HepG2 (cell line): Measurements from ENCODE around the gene SPOP. TPM values are rescaled to one million over a fixed set of nuclear protein-coding genes. Genes with fewer than 3 reads are reported as not detected.

Experiments used
- AFF4 ChIP-seq: sonication (generic); formaldehyde crosslinking; IDR thresholded peaks from 2 replicates; pipeline ENCODE4 v1.4.0; 2020; ENCODE audit warnings: missing genetic modification reagents
- CEBPG ChIP-seq: IDR thresholded peaks from 2 replicates; pipeline ENCODE4 v1.6.1; 2016
- CREM ChIP-seq, 2 experiments: sonication (generic) in 1 of 2; formaldehyde crosslinking in 1 of 2; IDR thresholded peaks; 2 replicates each; pipeline versions ENCODE4 v1.4.0 to v1.6.1; 2016 to 2020; ENCODE audit warnings: antibody characterized with exemption in 1 of 2, mild to moderate bottlenecking in 1 of 2, missing genetic modification reagents in 1 of 2
- ERF ChIP-seq: IDR thresholded peaks from 2 replicates; pipeline ENCODE4 v1.6.1; 2018; ENCODE audit warnings: missing biosample characterization, missing genetic modification reagents
- FOXP4 ChIP-seq: sonication (generic); formaldehyde crosslinking; IDR thresholded peaks from 2 replicates; pipeline ENCODE4 v1.4.0; 2020; ENCODE audit warnings: missing genetic modification reagents
- GABPB1 ChIP-seq: IDR thresholded peaks from 2 replicates; pipeline ENCODE4 v1.6.1; 2016; ENCODE audit warnings: mild to moderate bottlenecking, missing genetic modification reagents, moderate library complexity, missing compliant biosample characterization
- HDAC2 ChIP-seq: sonication (generic); formaldehyde crosslinking; IDR thresholded peaks from 2 replicates; pipeline ENCODE4 v1.4.0; 2020; ENCODE audit warnings: missing genetic modification reagents
- MED1 ChIP-seq: sonication (generic); formaldehyde crosslinking; IDR thresholded peaks from 2 replicates; pipeline ENCODE4 v1.4.0; 2020; ENCODE audit warnings: missing genetic modification reagents
- PHF20 ChIP-seq: sonication (generic); formaldehyde crosslinking; IDR thresholded peaks from 2 replicates; pipeline ENCODE4 v1.5.0; 2020; ENCODE audit warnings: mild to moderate bottlenecking, missing genetic modification reagents
- RXRA ChIP-seq: sonication (generic); formaldehyde crosslinking; IDR thresholded peaks from 2 replicates; pipeline ENCODE4 v1.5.1; 2020; ENCODE audit warnings: missing genetic modification reagents
- SAFB2 ChIP-seq: sonication (generic); formaldehyde crosslinking; IDR thresholded peaks from 2 replicates; pipeline ENCODE4 v1.5.1; 2020; ENCODE audit warnings: missing genetic modification reagents, low read depth, mild to moderate bottlenecking, borderline replicate concordance
- SALL1 ChIP-seq: sonication (generic); formaldehyde crosslinking; IDR thresholded peaks from 2 replicates; pipeline ENCODE4 v1.8.0; 2022; ENCODE audit warnings: mild to moderate bottlenecking, missing genetic modification reagents
- SP4 ChIP-seq: sonication (generic); formaldehyde crosslinking; IDR thresholded peaks from 2 replicates; pipeline ENCODE4 v1.8.1; 2023; ENCODE audit warnings: mild to moderate bottlenecking, missing genetic modification reagents
- ZBTB43 ChIP-seq: sonication (generic); formaldehyde crosslinking; conservative IDR thresholded peaks from 2 replicates; pipeline ENCODE4 v1.4.0; 2020; ENCODE audit warnings: missing genetic modification reagents
- ZMAT3 ChIP-seq: sonication (generic); formaldehyde crosslinking; conservative IDR thresholded peaks from 2 replicates; pipeline ENCODE4 v1.7.0; 2021; ENCODE audit warnings: missing genetic modification reagents
- ZMYM2 ChIP-seq: sonication (generic); formaldehyde crosslinking; IDR thresholded peaks from 2 replicates; pipeline ENCODE4 v1.8.0; 2022; ENCODE audit warnings: mild to moderate bottlenecking, missing genetic modification reagents
- ZNF430 ChIP-seq: sonication (generic); formaldehyde crosslinking; IDR thresholded peaks from 2 replicates; pipeline ENCODE4 v1.9.0; 2021; ENCODE audit warnings: mild to moderate bottlenecking, missing genetic modification reagents
- ZNF629 ChIP-seq: sonication (generic); formaldehyde crosslinking; conservative IDR thresholded peaks from 2 replicates; pipeline ENCODE4 v1.5.0; 2020; ENCODE audit warnings: missing genetic modification reagents
- polyA plus RNA-seq, 8 experiments: library from polyadenylated mRNA; depleted of rRNA in 3 of 8; stranded (reverse) in 7 of 8; unstranded in 1 of 8; fragments of >200 nt; fragmentation: Illumina TruSeq in 4 of 8; extraction: Trizol in 4 of 8; gene quantifications; 2 replicates each; pipeline versions ENCODE4 v1.2.1 to v1.2.3, GENCODE V29; 2011 to 2016; ENCODE audit warnings: low read depth in 4 of 8, missing spikeins in 1 of 8, mixed read lengths in 1 of 8; ENCODE audit not compliant: insufficient read depth in 1 of 8
- total RNA-seq, 5 experiments: library from RNA; depleted of rRNA; stranded (reverse); fragments of >200 nt; fragmentation: Illumina TruSeq; extraction: Trizol; gene quantifications; 2 replicates each; pipeline ENCODE4 v1.2.3, GENCODE V29; 2016; ENCODE audit warnings: low read depth in 1 of 5
- TF ChIP-seq, protein P1 (sequence below): sonication (generic); formaldehyde crosslinking; conservative IDR thresholded peaks from 2 replicates; pipeline ENCODE4 v1.8.0; 2022; ENCODE audit warnings: low read depth, missing genetic modification reagents
- TF ChIP-seq, protein P2 (sequence below): IDR thresholded peaks from 2 replicates; pipeline ENCODE4 v1.6.1; 2016; ENCODE audit warnings: low read depth, control low read depth

Gene SPOP
- total and polyA plus RNA-seq, 2 of the 13 experiments (the other 11 are each of a cell fraction or from before 2014, with no cell fraction given): 52.8 to 60.8 TPM

DNA sequence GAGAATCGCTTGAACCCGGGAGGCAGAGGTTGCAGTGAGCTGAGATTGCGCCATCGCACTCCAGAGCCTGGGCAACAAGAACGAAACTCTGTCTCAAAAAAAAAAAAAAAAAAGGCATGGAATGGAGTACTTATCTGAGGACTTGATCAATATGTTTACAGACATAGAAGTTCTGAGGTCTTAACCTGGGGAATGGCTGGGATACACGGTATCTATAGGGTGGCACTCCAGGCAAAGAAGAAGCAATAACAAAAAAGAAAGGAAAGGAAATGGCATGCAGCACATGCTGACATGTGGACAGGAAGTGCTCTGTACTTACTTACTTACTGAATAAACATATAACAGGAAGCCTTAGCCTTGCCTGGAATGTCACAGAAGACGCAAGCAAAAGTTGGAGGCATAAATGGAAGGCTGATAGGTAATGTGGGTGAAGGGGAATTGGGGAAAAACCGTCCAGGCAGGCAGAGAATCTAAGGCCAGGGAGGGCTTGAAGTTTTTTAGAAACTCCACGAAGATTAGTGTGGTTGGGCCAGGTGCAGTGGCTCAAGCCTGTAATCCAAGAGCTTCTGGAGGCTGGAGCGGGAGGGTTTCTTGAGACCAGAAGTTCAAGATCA is 10.1 kb upstream of the SPOP start (continued):
- TF ChIP-seq AFF4 (CRISPR knock-in tag): no peak
- TF ChIP-seq RXRA (CRISPR knock-in tag): no peak
- TF ChIP-seq ERF: peak; percentile 74
- peak; percentile 19; the same call in 1 of the 2 replicates for TF ChIP-seq ZMYM2 (CRISPR knock-in tag)
- peak; percentile 24; the same call in 1 of the 2 replicates for TF ChIP-seq ZNF430 (CRISPR knock-in tag)
- TF ChIP-seq, protein P1, sequence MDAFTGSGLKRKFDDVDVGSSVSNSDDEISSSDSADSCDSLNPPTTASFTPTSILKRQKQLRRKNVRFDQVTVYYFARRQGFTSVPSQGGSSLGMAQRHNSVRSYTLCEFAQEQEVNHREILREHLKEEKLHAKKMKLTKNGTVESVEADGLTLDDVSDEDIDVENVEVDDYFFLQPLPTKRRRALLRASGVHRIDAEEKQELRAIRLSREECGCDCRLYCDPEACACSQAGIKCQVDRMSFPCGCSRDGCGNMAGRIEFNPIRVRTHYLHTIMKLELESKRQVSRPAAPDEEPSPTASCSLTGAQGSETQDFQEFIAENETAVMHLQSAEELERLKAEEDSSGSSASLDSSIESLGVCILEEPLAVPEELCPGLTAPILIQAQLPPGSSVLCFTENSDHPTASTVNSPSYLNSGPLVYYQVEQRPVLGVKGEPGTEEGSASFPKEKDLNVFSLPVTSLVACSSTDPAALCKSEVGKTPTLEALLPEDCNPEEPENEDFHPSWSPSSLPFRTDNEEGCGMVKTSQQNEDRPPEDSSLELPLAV (CRISPR knock-in tag): no peak
- TF ChIP-seq MED1 (CRISPR knock-in tag): peak; percentile 66
- peak; percentile 14; the same call in 1 of the 2 replicates for TF ChIP-seq CREM (IDR thresholded peaks at IDR 0.05)
- TF ChIP-seq CREM (CRISPR knock-in tag; IDR thresholded peaks at IDR 0.05): no peak
- peak; percentile 26; the same call in 1 of the 2 replicates for TF ChIP-seq FOXP4 (CRISPR knock-in tag)
- TF ChIP-seq ZBTB43 (CRISPR knock-in tag): 0 out of 2 replicates have a peak, but pooled peaks have one; percentile 55
- peak; percentile 62 for TF ChIP-seq GABPB1 (CRISPR knock-in tag)
- peak; percentile 77 for TF ChIP-seq CEBPG (CRISPR knock-in tag)
- peak; percentile 27; the same call in 1 of the 2 replicates for TF ChIP-seq SALL1 (CRISPR knock-in tag)
- peak; percentile 36; the same call in 1 of the 2 replicates for TF ChIP-seq SP4 (CRISPR knock-in tag)
- peak; percentile 59; the same call in 1 of the 2 replicates for TF ChIP-seq PHF20 (CRISPR knock-in tag)
- peak; percentile 27; the same call in 1 of the 2 replicates for TF ChIP-seq HDAC2
- TF ChIP-seq ZNF629 (CRISPR knock-in tag): no peak
- TF ChIP-seq, protein P2, sequence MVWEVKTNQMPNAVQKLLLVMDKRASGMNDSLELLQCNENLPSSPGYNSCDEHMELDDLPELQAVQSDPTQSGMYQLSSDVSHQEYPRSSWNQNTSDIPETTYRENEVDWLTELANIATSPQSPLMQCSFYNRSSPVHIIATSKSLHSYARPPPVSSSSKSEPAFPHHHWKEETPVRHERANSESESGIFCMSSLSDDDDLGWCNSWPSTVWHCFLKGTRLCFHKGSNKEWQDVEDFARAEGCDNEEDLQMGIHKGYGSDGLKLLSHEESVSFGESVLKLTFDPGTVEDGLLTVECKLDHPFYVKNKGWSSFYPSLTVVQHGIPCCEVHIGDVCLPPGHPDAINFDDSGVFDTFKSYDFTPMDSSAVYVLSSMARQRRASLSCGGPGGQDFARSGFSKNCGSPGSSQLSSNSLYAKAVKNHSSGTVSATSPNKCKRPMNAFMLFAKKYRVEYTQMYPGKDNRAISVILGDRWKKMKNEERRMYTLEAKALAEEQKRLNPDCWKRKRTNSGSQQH: 0 out of 2 replicates have a peak, but pooled peaks have one; percentile 43
- TF ChIP-seq SAFB2 (CRISPR knock-in tag): no peak
- peak; percentile 83; the same call in 1 of the 2 replicates for TF ChIP-seq ZMAT3 (CRISPR knock-in tag)
